GM18498 (cell line): ENCODE data around the gene COQ8B.
"Not testable (repeated sequence)": the region's sequence is repeated elsewhere in the genome, so short reads cannot be mapped to it uniquely, and the experiment has no call there.

Experiments used
- ATAC-seq: cut with Tn5 transposase; IDR thresholded peaks from one replicate; pipeline ENCODE4 v1.9.1; 2021; ENCODE audit warnings: mild to moderate bottlenecking, moderate library complexity; ENCODE audit not compliant: unreplicated experiment

Gene COQ8B

GRCh38 chr19:40742886-40743285, 26.2 kb upstream of the COQ8B start:
- ATAC-seq = no peak

DNA sequence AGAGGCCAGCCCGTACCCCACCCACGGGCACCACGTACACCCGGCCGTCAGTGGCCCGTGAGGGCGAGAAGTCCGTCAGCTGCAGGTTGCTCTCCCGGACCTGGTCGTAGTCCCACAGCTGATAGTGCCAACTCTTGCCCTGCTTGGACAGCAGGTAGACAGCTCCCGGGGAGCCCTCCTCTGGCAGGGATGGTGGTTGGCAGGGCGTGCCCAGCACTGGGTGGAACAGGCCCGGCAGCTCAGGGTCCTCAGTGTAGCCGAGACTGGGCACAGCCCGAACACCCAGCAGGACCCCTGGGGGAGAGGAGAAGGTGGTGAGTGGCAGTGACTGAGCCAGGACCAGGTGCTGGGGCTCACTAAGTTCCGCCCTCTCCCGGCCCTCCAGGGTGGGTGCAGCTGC, 25.8 kb upstream of the COQ8B start:
- ATAC-seq = no peak

GRCh38 chr19:40741527-40742390, 25.1 kb upstream of the COQ8B start:
- no peak for ATAC-seq

GRCh38 chr19:40740747-40741146, 24.1 kb upstream of the COQ8B start:
- ATAC-seq = no peak

- ATAC-seq = no peak
These were observed 23.4 kb upstream of the COQ8B start for GRCh38 chr19:40739871-40740703.

GRCh38 chr19:40739030-40739839, 22.5 kb upstream of the COQ8B start:
- ATAC-seq = no peak

DNA sequence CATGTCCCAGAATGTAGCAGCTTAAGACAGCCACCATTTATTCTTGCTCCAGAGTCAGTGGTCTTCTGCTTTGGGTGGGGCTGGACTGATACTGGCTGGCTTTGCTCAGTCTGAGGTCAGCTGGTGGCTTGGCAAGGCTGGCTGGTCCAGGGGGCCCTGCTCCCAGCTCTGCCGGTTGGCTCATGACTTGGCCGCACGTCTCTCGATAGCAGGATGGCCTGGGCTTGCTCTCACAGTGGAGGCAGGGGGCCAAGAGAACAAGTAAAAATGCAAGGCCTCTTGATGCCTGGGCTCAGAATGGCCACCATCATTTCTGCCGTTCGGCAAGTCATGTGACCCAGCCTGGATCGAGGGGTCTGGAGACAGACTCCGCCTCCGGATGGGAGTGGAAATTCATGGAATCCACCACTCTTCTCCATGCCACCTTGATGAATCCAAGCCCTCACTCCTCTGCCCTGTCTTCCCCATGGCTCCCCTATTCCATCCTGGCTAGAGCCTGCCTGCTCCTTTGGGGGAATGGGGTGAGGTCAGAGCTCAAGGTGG, 20.5 kb upstream of the COQ8B start:
- no peak for ATAC-seq

GRCh38 chr19:40736661-40737060, 20.0 kb upstream of the COQ8B start:
- no peak for ATAC-seq

GRCh38 chr19:40735013-40735771, 18.5 kb upstream of the COQ8B start:
- ATAC-seq = no peak

GRCh38 chr19:40733149-40733548, 16.5 kb upstream of the COQ8B start:
- no peak for ATAC-seq

GRCh38 chr19:40732304-40732703, 15.6 kb upstream of the COQ8B start:
- not testable (repeated sequence) for ATAC-seq

- ATAC-seq = not testable (repeated sequence)
These were observed 13.4 kb upstream of the COQ8B start for GRCh38 chr19:40730065-40730464.

DNA sequence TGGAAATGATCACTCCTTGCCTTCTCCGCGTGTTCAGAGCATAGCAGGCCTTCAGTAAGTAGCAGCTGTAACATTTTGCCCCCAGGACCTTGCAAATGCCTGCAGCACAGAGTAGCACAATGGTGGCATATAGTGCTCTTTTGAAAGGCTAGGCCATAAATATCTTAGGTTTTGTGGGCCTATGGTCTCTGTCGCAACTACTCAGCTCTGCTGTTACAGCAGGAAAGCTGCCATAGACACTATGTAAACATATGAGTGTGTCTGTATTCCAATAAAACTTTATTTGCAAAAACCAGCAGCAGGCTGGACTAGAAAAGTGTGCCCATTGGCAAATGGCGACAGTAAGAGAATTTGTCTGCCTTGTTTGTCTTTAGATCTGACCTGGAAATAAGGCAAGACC, 9.6 kb upstream of the COQ8B start:
- no peak for ATAC-seq

DNA sequence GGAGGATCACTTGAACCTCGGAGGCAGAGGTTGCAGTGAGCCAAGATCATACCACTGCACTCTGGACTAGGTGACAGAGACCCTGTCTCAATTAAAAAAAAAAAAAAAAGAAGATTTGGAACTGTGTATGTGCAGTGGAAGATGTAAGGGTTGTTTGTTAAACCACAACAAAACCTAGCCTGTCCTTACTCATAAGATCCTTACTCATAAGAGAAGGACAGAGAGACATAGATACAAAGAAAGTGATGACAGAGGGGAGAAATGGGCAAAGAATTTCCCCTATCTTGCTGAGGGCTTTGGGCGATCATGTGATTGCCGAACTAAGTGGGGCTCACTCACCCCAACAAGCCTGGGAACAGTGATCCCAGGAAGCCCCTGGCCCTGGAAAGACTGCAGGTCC, 8.2 kb upstream of the COQ8B start:
- ATAC-seq = no peak

DNA sequence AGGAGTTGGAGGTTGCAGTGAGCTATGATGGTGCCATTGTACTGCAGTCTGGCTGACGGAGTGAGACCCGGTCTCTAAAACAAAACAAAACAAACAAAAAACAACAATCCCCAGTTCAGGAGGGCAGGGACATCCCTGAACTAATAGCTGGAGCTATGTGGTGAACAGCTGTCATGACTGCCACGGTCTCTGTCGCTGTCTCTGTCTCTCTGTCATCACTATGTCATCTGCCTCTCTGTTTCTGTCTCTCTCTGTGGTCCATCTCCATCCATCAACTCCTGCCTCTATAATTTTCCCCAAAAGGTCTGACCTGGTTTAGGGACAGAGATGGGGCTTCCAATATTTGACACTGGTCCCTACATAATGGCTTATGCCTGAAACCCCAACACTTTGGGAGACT, 7.6 kb upstream of the COQ8B start:
- no peak for ATAC-seq

DNA sequence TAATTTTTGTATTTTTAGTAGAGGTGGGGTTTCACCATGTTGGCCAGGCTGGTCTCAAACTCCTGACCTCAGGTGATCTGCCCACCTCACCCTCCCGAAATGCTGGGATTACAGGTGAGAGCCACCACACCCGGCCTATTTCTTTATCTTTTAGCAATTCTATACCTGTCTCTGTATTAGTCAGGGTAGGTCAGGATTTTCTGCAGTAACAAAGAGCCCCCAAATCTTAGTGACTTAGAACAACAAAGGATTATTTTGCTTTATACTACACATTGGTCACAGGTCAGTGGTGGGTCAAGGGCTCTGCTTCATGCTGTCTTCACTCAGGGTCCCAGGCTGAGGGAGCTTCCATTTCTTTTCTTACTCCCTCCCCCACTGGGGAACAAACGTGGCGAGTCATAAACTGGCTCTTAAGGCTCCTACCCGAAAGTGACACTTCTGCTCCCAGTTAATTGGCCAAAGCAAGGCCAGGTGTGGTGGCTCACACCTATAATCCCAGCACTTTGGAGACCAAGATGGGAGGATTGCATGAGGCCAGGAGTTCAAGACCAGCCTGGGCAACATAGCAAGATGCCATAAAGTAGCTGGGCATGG, 7.1 kb upstream of the COQ8B start:
- no peak for ATAC-seq

GRCh38 chr19:40721936-40722661, 5.4 kb upstream of the COQ8B start:
- ATAC-seq = no peak

GRCh38 chr19:40721140-40721486, 4.4 kb upstream of the COQ8B start:
- ATAC-seq = no peak

- ATAC-seq = no peak
These were observed 2.8 kb upstream of the COQ8B start for GRCh38 chr19:40719414-40719894.
